NOMO-1 treated with DMSO at 0.1 percent for 48 hours (cell line): ENCODE results near the gene PCARE.
"Not testable (repeated sequence)": the region's sequence is repeated elsewhere in the genome, so short reads cannot be mapped to it uniquely, and the experiment has no call there.

Experiments used
- DNase-seq: peaks from one replicate; lab custom pipeline; 2025; ENCODE audit not compliant: unreplicated experiment; lab: John Stamatoyannopoulos, UW

PCARE gene

GRCh38 chr2:29074411-29074810 lies at the start of gene PCARE:
PCARE (minus strand) TSS chr2:29074523; CDS start chr2:29074261, 262 bp downstream.
- no peak for DNase-seq

GRCh38 chr2:29123617-29124349 lies 49.5 kb upstream of the PCARE start:
- no peak for DNase-seq

- DNase-seq: no peak
Observed at GRCh38 chr2:29120846-29121245, 46.5 kb upstream of the PCARE start.

GRCh38 chr2:29119211-29119610 lies 44.9 kb upstream of the PCARE start:
- DNase-seq: no peak

GRCh38 chr2:29117636-29118303 lies 43.4 kb upstream of the PCARE start:
- no peak for DNase-seq

DNA sequence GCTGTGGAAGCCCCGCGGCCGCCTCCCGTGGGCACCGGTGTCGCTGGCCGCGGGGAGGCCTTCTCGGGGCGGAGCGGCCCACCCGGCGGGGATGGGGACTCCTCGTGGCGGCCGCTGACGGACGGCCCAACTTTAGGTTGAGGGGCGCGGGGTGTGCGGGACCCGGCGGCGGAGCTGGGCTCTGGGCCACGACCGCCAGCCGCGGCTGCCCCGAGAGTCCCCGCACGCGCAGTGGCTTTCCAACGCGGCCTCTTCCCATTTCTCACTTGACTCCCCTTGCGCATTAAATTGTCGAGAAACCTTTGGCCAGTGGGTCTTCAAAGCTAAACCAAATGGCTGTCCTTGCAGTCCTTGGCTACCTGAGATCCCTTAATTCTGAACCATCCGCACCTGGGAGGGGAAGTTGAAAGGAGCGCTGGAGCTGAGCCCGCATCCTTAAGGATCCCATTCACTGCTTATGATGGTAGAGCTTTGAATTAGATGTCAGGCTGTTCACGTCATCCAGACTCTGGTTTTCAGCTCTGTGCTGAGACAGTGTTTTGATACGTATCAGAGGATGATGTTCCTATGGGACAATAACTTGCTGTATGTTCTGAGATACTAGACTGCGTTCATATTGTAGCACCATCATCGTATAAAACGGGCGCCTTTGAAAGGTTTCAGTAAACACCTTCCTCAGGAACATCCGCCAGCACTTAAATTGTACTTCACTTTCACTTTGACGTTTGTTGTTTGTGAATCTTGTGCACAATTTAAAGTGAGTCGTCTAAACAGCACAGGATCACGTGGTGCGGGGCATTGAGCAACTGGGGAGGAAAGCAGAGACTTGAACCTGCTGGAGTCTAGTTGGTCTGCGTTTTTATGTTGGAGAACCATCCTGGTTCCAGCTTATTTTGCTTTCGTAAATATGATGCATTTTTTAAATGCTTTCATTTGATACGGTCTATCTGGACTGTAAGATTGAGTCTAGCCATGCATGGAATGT lies 41.8 kb upstream of the PCARE start:
- peak; percentile 22 for DNase-seq

DNA sequence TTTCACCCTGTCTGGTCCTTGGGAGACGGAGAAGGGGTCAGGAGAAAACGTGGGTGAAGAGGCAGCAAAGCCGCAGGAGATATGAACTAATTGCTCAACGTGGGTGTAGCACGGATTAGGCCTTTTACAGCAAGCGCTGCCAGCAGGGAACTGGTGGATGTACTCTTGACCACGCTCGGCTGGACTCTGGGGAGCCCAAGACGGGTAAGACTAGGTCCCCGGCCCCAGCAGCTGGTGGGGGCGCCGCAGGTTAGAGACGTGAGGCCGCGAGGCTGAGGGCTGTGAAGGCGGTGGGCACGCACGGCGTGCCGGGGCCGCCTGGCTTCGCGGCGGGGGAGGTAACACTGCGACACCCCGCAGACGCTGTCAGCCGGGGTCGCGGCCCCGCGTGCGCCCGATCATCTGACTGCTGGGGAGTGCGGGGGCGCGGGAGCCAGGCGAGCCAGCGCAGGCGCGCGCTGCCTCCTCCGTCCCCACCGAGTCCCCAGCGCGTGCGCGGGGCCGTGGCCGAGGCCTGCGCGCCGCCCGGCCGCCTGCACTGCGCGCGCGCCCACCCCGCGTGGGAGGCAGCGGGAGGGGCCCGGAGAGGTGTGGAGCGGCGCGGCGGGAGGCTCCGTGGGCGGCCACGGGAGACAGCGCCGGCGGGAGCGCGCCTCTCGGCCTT lies 40.8 kb upstream of the PCARE start, which contains the start of gene CLIP4:
TSS of gene CLIP4 (plus strand) at position 470 of the 664 bp plus-strand sequence. CDS start 5,974 bp downstream, outside the sequence.
- DNase-seq: no peak

- DNase-seq: no peak
Observed at GRCh38 chr2:29114586-29114945, 40.2 kb upstream of the PCARE start.

DNA sequence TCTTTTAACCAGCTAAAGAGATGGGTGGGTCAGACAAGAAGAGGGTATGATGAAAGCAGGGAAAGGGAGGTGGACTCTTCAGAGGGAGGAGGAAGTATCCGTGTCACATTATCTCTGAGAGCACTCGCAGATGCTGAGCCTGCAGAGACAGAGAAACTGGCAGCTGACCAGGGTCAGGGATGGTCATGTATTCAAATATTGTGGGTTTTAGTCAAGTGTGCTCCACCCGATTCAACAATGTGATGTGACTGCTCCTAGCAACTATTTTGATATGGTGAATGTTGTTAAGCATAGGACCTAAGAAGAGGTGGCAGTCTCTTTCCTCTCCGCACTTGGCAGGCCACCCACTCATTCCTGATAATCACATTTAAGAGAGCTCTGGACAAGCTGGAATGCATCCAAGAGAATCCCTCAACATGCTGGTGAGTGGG lies 39.6 kb upstream of the PCARE start:
- peak; percentile 79 for DNase-seq

DNA sequence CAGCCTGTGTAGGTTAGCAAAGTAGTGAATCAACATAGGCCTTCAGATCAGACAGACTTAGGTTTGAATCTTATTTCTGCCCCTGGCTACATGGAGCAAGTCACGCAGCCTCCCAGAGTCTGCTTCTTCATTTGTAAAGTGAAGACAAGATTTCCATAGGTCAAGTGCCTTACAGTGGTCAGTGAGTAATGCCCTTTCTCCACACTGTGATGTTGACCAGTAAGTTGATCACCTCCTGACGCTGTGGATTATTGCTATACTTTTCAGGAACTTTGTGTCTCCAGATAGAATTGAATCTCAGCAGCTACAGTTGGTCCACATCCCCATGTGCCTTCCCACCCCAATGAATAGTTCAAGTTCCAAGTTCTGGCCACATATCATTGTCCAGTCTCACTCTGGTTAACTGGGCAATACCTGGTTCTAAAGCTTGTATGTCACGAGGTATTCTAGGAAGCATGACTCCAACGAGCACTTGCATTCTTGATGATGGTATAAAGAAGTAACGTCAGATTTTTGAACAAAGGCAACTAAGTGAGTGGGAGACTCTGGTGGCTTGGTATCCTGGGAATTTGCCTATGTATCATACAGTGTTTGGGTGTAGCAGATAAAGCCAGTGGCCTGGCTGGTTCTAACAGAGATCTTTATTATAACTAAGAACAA lies 38.8 kb upstream of the PCARE start:
- no peak for DNase-seq

- no peak for DNase-seq
Observed at GRCh38 chr2:29112379-29112778, 38.1 kb upstream of the PCARE start.

DNA sequence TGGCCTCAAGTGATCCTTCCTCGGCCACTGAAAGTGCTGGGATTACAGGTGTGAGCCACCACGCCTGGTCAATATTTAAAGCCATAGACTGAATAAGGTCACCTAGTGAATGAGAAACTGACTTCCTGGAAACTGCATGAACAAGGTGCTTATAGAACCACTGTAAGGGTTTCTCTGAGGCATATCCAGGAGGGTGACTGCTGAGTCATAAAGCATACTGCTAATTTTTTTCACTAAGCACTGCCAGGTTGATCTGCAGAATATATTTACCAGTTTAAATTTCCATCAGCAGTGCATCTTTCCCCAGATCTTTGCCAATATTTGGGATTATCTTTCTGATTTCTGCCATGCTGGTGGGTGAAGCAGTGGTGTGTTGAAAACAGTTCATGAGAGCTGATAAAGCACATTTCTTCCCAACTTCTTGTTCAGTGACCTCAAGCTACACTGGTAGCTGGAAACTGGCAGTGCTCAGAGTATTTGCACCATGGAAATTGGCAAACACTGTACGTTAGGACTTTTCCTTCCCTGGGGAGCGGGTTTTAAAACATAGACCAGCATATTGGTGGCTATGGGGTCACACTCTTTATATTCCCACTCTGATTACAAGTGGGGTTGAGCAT lies 36.7 kb upstream of the PCARE start:
- DNase-seq: no peak

GRCh38 chr2:29109246-29109645 lies 34.9 kb upstream of the PCARE start:
- no peak for DNase-seq

GRCh38 chr2:29108225-29108624 lies 33.9 kb upstream of the PCARE start:
- DNase-seq: no peak

GRCh38 chr2:29107547-29107946 lies 33.2 kb upstream of the PCARE start:
- not testable (repeated sequence) for DNase-seq

DNA sequence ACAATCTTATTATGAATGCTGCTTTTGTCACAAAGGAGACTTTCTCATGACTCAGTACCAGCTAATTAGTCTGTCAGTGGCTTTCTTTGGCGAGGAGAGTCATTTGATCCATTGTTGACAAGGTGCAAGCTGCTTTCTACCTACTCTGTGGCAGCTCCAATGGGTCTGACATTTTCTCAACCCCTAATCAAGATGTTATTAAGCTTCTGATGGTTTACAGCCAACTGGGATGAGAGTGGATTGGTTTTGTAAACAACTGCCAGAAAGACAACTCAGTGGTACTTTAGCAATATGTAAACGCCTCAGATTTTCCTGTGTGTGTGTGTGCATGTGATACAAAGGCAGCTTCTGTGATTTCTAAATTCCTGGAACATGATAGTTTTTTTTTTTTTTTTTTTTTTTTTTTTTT lies 32.7 kb upstream of the PCARE start:
- no peak for DNase-seq

DNA sequence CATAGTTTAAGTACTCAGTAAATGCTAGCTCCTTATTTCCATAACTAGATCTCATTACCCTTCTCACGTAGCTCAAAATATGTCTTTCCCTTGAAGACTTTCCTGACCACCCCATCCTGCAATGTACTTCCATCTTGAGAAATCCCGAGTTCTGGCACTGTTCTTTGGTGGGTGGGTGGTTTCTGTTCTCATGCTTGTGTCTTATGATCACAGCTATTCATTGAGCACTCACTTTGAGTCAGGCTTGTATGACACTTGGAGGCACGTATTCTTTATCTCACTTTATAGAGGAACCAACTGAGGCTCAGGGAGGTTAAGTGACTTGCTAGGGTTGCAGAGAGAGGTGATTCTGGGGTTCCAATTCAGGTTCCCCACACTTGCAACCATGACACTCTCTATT lies 31.9 kb upstream of the PCARE start:
- DNase-seq: no peak

DNA sequence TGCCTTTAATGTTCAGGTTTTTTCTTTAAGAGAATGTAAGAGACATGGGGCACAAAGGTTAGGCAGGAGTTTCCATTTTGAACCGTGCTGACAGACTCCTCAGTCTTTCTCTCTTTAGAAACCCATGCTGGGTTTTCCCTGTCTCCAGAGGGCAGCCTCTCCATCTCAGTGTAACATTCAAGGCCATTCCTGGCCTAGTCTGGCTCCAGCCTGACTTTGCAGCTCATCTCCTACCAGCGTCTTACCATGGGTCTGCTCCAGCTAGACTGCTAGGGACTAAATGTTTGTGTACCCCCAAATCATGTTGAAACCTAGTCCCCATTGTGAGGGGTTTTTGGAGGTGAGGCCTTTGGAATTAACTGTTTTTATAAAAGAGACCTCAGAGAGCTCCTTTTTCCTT lies 31.1 kb upstream of the PCARE start:
- DNase-seq: no peak

DNA sequence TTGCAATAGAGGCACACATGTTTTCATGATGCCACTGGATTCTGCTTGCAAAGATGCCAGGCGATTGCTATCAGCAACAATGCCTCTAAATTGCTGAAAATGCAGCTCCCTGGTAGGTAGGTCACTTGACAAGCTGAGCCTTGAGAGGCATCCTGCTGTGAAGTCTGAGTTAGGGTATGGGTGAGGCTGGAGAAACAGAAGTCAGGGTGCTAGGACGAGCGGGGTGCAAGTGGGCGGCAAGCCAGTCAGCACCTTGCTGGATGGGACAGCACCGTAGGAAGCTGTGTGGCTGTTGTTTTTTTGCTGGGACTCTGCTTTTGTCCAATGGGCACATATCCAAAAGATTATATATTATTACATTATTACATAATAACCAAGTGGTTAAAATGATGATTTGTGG lies 30.4 kb upstream of the PCARE start:
- DNase-seq: no peak

- DNase-seq: no peak
Observed at GRCh38 chr2:29100564-29100963, 26.2 kb upstream of the PCARE start.
